ENCODE data around the gene PCDH15. TPM values are rescaled to one million over a fixed set of nuclear protein-coding genes. Genes with fewer than 3 reads are reported as not detected.

PCDH15 gene
- total RNA-seq, 2 donors from 2014 or later: 0.58 to 0.95 TPM

DNA sequence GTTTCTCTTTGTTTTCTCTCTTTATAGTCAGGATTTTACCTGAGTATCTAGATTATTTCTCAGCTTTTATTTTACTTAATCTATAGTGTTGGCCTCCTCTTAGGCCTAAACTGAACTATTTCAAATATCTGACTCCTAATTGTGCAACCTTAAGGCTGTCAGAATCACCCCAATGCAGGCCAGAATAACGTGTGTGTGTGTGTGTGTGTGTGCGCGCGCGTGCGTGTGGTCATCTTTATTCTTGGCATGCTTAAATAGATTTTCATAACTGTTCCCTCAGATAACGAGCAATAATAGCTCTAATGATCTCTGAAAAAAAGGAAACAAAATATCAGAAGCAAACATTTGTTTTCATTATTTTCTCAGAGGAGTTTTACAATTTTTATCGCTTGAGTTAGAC, 92.4 kb downstream of the PCDH15 start:
- no peak overlapping the region for H3K4me3 Mint-ChIP-seq
- H3K27me3 Mint-ChIP-seq (ENCODE audit: insufficient read depth): no peaks in the 10 kb centered on the region
- H3K27ac Mint-ChIP-seq: no peak overlapping the region
- H3K9me3 Mint-ChIP-seq: peaks cover 3% of the 10 kb centered on the region
- no peak overlapping the region for H3K9ac ChIP-seq (ENCODE audit: extremely low read depth, low read length, poor library complexity, severe bottlenecking)
- DNase-seq: no peak
- H3K36me3 Mint-ChIP-seq (ENCODE audit: low read depth): no peaks in the 10 kb centered on the region
- TF ChIP-seq, protein P1, sequence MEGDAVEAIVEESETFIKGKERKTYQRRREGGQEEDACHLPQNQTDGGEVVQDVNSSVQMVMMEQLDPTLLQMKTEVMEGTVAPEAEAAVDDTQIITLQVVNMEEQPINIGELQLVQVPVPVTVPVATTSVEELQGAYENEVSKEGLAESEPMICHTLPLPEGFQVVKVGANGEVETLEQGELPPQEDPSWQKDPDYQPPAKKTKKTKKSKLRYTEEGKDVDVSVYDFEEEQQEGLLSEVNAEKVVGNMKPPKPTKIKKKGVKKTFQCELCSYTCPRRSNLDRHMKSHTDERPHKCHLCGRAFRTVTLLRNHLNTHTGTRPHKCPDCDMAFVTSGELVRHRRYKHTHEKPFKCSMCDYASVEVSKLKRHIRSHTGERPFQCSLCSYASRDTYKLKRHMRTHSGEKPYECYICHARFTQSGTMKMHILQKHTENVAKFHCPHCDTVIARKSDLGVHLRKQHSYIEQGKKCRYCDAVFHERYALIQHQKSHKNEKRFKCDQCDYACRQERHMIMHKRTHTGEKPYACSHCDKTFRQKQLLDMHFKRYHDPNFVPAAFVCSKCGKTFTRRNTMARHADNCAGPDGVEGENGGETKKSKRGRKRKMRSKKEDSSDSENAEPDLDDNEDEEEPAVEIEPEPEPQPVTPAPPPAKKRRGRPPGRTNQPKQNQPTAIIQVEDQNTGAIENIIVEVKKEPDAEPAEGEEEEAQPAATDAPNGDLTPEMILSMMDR (conservative IDR thresholded peaks at IDR 0.05): no peak
- H3K36me3 ChIP-seq (ENCODE audit: control insufficient read depth, insufficient read depth, low read length): no peaks in the 10 kb centered on the region
- H3K4me1 Mint-ChIP-seq: peaks cover 15% of the 10 kb centered on the region
- no peak overlapping the region for H3K27ac ChIP-seq (ENCODE audit: low read depth, low read length)
- no peaks in the 10 kb centered on the region for H3K27me3 ChIP-seq (ENCODE audit: control insufficient read depth, insufficient read depth, low read length, poor library complexity, severe bottlenecking)
- H3K9me3 ChIP-seq (ENCODE audit: control insufficient read depth, low read length): no peaks in the 10 kb centered on the region
- no peak overlapping the region for H3K4me3 ChIP-seq (ENCODE audit: low read length)
- H3K4me1 ChIP-seq (ENCODE audit: control insufficient read depth, insufficient read depth, low read length): peaks cover 5% of the 10 kb centered on the region
- 78 to 84% methylated on average over 7 to 8 of the region's 8 CpGs for WGBS, 2 experiments (ENCODE audit: insufficient coverage in 1 of 2, insufficient read length in 1 of 2)

DNA sequence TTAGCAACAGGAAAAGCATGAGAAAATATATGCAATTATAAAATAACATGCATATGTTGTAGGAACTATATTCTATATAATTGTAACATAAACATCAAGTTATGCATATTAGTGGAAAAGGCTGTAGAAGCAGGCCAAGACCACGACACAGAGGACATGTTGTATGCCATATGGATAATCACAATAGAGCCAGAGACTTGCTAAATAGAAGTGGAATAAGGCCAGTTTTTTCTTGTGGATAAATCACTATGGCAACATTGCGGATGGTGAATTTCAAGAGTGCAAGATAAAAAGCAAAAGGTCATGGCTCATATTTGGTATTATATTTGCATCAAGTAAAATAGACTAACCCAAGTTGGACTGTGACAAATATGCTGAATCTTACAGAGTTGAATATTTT, 93.0 kb downstream of the PCDH15 start:
- Mint-ChIP-seq H3K27me3 (ENCODE audit: insufficient read depth) (no peaks in the 10 kb centered on the region), H3K9me3 (peaks cover 8% of the 10 kb centered on the region), H3K4me1 (peaks cover 15% of the 10 kb centered on the region), H3K4me3 (no peak overlapping the region), H3K27ac (no peak overlapping the region), H3K36me3 (ENCODE audit: low read depth) (no peaks in the 10 kb centered on the region)
- no peak overlapping the region for H3K4me3 ChIP-seq (ENCODE audit: low read length)
- TF ChIP-seq, protein P1 (conservative IDR thresholded peaks at IDR 0.05): no peak
- no peak overlapping the region for H3K27ac ChIP-seq (ENCODE audit: low read depth, low read length)
- 87 to 97% methylated on average over 2 of the region's 2 CpGs for WGBS, 2 experiments (ENCODE audit: insufficient coverage in 1 of 2, insufficient read length in 1 of 2)
- H3K36me3 ChIP-seq (ENCODE audit: control insufficient read depth, insufficient read depth, low read length): no peaks in the 10 kb centered on the region
- H3K4me1 ChIP-seq (ENCODE audit: control insufficient read depth, insufficient read depth, low read length): peaks cover 5% of the 10 kb centered on the region
- DNase-seq: no peak
- H3K27me3 ChIP-seq (ENCODE audit: control insufficient read depth, insufficient read depth, low read length, poor library complexity, severe bottlenecking): no peaks in the 10 kb centered on the region
- H3K9ac ChIP-seq (ENCODE audit: extremely low read depth, low read length, poor library complexity, severe bottlenecking): no peak overlapping the region
- no peaks in the 10 kb centered on the region for H3K9me3 ChIP-seq (ENCODE audit: control insufficient read depth, low read length)

DNA sequence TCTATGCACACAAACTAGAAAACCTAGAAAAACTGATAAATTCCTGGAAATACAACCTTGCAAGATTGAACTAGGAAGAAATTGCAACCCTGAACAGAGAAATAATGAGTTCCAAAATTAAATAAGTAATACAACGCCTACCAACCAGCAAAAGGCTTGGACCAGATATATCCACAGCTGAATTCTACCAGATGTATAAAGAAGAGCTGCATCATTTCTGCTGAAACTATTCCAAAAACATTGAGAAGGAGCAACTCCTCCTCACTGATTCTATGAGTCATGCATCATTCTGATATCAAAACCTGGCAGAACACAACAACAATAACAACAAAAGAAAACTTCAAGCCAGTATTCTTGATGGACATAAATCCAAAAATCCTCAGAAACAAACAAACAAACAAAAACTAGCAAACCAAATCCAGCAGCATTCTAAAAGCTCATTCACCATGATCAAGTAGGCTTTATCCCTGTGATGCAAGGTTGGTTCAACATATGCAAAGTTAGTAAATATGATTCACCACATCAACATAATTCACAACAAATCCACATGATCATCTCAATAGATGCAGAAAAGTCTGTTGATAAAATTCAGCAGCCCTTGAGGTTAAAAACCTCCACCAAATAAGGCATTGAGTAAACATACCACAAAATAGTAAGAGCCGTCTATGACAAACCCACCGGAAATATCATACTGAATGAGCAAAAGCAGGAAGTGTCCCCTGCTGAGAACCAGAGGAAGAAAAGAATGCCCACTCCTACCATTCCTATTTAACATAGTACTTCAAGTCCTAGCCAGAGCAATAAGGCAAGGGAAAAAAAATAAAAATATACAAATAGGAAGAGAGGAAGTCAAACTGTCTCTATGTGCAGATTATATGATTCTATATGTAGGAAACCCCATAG, 98.2 kb downstream of the PCDH15 start:
- no peak for DNase-seq
- WGBS, 2 experiments (ENCODE audit: insufficient coverage in 1 of 2, insufficient read length in 1 of 2): 83 to 96% methylated on average over 1 to 3 of the region's 3 CpGs
- H3K27ac Mint-ChIP-seq: no peak overlapping the region

More for the DNA sequence above, 98.2 kb downstream of the PCDH15 start:
- no peak overlapping the region for H3K9ac ChIP-seq (ENCODE audit: extremely low read depth, low read length, poor library complexity, severe bottlenecking)
- H3K9me3 Mint-ChIP-seq: peaks cover 8% of the 10 kb centered on the region
- no peaks in the 10 kb centered on the region for H3K27me3 Mint-ChIP-seq (ENCODE audit: insufficient read depth)
- no peaks in the 10 kb centered on the region for H3K36me3 ChIP-seq (ENCODE audit: control insufficient read depth, insufficient read depth, low read length)
- H3K36me3 Mint-ChIP-seq (ENCODE audit: low read depth): no peaks in the 10 kb centered on the region
- H3K27ac ChIP-seq (ENCODE audit: low read depth, low read length): no peak overlapping the region
- no peak overlapping the region for H3K4me3 Mint-ChIP-seq
- TF ChIP-seq, protein P1 (conservative IDR thresholded peaks at IDR 0.05): no peak
- no peaks in the 10 kb centered on the region for H3K27me3 ChIP-seq (ENCODE audit: control insufficient read depth, insufficient read depth, low read length, poor library complexity, severe bottlenecking)
- H3K4me1 ChIP-seq (ENCODE audit: control insufficient read depth, insufficient read depth, low read length): no peaks in the 10 kb centered on the region
- H3K4me1 Mint-ChIP-seq: no peaks in the 10 kb centered on the region
- H3K4me3 ChIP-seq (ENCODE audit: low read length): no peak overlapping the region
- no peaks in the 10 kb centered on the region for H3K9me3 ChIP-seq (ENCODE audit: control insufficient read depth, low read length)

Data from endodermal cell (in vitro differentiated cells).